HUES64 (cell line): ENCODE measurements around the gene PRR30. TPM values are rescaled to one million over a fixed set of nuclear protein-coding genes. Genes with fewer than 3 reads are reported as not detected.
"Not testable (repeated sequence)": the region's sequence is repeated elsewhere in the genome, so short reads cannot be mapped to it uniquely, and the experiment has no call there.

Source experiments
- H3K27ac ChIP-seq: 2 replicates; pipeline ENCODE4 v1.7.0; 2013; ENCODE audit warnings: low read depth, low read length, inconsistent platforms
- H3K27me3 ChIP-seq: 2 replicates; pipeline ENCODE4 v1.6.1; 2013; ENCODE audit warnings: mild to moderate bottlenecking, low read length; ENCODE audit not compliant: insufficient read depth
- H3K36me3 ChIP-seq: 2 replicates; pipeline ENCODE4 v1.6.1; 2013; ENCODE audit warnings: mild to moderate bottlenecking, low read length; ENCODE audit not compliant: insufficient read depth
- H3K4me1 ChIP-seq: 2 replicates; pipeline ENCODE4 v1.6.1; 2013; ENCODE audit warnings: mild to moderate bottlenecking, low read length, moderate library complexity; ENCODE audit not compliant: insufficient read depth
- H3K4me3 ChIP-seq: 2 replicates; pipeline ENCODE4 v1.5.1; 2013; ENCODE audit warnings: mild to moderate bottlenecking, low read length, moderate library complexity
- H3K9ac ChIP-seq: 2 replicates; pipeline ENCODE4 v1.6.1; 2013; ENCODE audit warnings: mild to moderate bottlenecking, low read depth, low read length
- H3K9me3 ChIP-seq: 2 replicates; pipeline ENCODE4 v1.6.1; 2013; ENCODE audit warnings: low read depth, low read length; ENCODE audit not compliant: insufficient read depth
- whole genome bisulfite sequencing: fragments of 150-250, 120-280 bp; methylation state at CpG from one replicate; pipeline ENCODE4 v1.1.7; 2013; ENCODE audit warnings: missing lambda C conversion rate; 5-methylcytosine and 5-hydroxymethylcytosine counted together
- polyA plus RNA-seq, 2 experiments: library from polyadenylated mRNA; stranded (reverse); fragments of 50-300 nt; gene quantifications; one replicate each; pipeline ENCODE4 v1.2.3, GENCODE V29; 2013

The PRR30 gene
- polyA plus RNA-seq (2013, experiment 1 of 2): not detected
- polyA plus RNA-seq (2013, experiment 2 of 2): not detected

DNA sequence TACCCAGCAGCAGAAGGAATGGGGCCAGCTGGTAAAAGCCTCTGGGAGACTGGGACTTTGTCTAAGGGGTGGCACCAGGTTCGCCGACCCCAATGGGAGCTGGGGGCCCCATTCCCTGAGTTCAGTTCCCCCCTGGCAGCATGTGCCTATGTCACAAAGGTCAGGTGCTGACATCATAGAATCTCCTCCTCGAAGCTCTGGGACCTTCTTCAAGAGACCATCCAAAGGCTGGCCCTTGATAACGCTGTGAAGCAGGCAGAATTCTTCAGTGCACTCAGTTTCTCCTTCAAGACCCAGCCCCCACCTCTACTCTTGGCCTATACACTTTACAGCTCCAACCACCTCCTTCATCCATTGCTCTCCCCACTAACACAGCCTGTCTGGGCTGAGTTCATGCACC, at the start of gene PRR30:
Gene PRR30 (minus strand): TSS at position 101 of the 400 bp plus-strand sequence. CDS start 1,081 bp downstream, outside the sequence.
- H3K27me3 ChIP-seq: no peaks in the 10 kb centered on the region
- H3K36me3 ChIP-seq: no peaks in the 10 kb centered on the region
- no peaks in the 10 kb centered on the region for H3K4me1 ChIP-seq
- H3K9ac ChIP-seq: no peak within 1 kb of the TSS
- no peak within 1 kb of the TSS for H3K4me3 ChIP-seq
- H3K27ac ChIP-seq: no peak within 1 kb of the TSS
- WGBS: 87% methylated on average over 4 of the region's 4 CpGs
- H3K9me3 ChIP-seq: no peaks in the 10 kb centered on the region

DNA sequence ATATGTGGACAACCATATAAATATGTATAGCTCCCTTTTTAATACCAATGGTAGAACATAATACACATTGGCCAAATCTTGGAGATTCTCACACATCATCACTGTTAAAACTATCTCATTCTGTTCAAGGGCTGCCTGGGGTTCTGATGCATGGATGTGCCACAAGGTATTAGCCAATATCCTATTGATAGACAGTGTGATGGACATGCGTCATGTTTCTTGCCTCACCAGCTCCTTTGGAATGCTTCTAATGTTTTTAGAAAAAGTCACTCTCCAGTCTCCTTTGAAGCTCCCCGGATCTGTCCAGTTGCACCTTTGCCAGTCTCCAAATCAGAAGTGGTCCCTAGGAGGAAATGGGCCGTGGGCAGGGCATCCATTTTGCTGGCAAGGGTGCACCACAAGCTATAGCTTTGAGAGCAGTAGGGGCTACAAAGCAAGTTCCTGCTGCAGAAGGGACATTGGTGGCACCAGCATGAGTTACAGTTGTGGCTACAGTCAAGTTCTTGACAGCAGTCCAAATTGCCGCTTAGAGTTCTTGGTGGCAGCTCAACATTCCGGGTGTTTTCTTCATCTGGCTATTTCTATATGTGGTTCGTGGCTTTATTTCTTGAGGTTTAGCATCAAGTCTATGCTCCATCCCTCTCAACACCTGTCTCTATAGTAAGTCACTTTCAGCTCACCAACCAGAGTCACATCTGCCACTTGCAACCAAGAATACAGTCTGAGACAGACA, 47.6 kb upstream of the PRR30 start:
- WGBS: 78% methylated on average over 6 of the region's 6 CpGs

DNA sequence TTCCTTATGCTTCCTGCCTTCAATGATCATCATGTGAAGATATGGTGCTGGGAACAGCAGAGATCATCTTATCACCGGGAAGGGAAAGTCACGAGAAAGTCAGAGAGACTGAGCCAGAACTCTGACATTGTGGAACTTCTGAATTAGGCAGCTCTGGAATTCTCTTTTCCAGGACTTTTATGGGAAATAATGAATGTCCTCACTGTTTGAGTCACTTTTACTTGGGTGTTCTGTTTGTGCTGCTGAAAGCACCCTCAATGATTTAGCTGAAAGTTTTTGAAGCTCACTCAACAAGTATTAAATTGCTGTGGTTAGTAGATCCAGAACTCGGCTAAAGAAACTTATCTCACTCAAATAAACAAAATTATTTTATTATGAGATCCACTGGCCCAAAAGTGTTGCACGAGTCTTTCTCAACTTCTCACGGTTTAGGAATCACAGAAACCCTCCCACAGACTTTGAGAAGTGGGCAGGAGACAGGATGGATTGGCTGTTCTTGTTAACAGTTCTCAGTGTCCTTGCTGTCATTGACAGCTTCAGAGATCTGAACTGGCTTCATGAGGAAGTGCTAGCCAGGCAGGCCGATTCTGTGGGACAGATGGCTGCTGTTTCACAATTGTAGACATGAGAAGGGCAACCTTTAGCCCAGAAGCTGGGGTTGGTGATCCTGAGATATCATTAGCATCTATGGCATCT, 46.3 kb upstream of the PRR30 start:
- no peaks in the 10 kb centered on the region for H3K4me1 ChIP-seq
- H3K27me3 ChIP-seq: no peaks in the 10 kb centered on the region
- no peaks in the 10 kb centered on the region for H3K9me3 ChIP-seq
- H3K36me3 ChIP-seq: no peaks in the 10 kb centered on the region
- H3K9ac ChIP-seq: no peak overlapping the region
- no peak overlapping the region for H3K4me3 ChIP-seq
- H3K27ac ChIP-seq: no peak overlapping the region
- 85% methylated on average over 6 of the region's 6 CpGs for WGBS

More for the DNA sequence above, 47.6 kb upstream of the PRR30 start:
- no peaks in the 10 kb centered on the region for H3K36me3 ChIP-seq
- no peak overlapping the region for H3K4me3 ChIP-seq
- no peak overlapping the region for H3K27ac ChIP-seq
- no peak overlapping the region for H3K9ac ChIP-seq
- H3K27me3 ChIP-seq: no peaks in the 10 kb centered on the region
- no peaks in the 10 kb centered on the region for H3K9me3 ChIP-seq
- H3K4me1 ChIP-seq: no peaks in the 10 kb centered on the region

DNA sequence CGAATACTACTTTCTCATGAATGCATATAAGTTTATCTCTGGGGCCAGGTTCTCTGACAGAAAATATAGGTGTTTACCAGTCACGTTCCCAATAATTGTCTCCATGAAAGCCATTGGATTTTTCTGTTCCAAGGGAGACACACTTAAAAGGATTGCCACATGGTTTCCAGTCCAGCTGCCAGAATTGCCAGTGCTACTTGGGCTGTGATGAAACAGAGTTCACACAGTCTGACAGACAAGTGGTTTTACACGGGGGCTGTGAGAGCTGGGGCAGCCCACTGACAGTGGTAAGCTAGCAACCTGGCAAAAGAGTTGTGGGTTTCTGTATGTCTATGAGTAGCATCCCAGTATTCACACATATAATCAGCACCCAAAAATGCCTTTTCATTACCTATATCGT, 44.9 kb upstream of the PRR30 start:
- 84% methylated on average over 4 of the region's 4 CpGs for WGBS
- Histone ChIP-seq H3K4me1 (no peaks in the 10 kb centered on the region), H3K27me3 (no peaks in the 10 kb centered on the region), H3K9me3 (no peaks in the 10 kb centered on the region), H3K36me3 (no peaks in the 10 kb centered on the region), H3K9ac (no peak overlapping the region), H3K4me3 (no peak overlapping the region), H3K27ac (no peak overlapping the region)

DNA sequence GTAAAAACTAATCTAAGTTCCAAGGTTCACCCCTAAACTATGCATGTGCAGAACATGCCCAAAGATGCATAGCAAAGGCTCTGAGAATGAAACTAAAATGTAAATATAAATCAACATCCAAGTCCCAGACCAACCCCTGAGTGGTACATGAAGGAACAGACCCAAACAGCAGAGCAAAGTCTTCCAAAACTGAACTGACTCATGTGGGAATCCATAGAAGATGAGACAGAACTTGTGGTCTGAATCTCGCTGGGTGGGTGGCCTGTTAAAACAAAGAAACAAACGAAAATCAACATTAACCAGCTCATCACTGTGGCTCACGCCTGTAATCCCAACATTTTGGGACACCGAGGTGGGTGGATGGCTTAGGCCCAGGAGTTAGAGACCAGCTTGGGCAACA, 43.1 kb upstream of the PRR30 start:
- 66% methylated on average over 4 of the region's 4 CpGs for WGBS
- H3K27ac ChIP-seq: no peak overlapping the region

DNA sequence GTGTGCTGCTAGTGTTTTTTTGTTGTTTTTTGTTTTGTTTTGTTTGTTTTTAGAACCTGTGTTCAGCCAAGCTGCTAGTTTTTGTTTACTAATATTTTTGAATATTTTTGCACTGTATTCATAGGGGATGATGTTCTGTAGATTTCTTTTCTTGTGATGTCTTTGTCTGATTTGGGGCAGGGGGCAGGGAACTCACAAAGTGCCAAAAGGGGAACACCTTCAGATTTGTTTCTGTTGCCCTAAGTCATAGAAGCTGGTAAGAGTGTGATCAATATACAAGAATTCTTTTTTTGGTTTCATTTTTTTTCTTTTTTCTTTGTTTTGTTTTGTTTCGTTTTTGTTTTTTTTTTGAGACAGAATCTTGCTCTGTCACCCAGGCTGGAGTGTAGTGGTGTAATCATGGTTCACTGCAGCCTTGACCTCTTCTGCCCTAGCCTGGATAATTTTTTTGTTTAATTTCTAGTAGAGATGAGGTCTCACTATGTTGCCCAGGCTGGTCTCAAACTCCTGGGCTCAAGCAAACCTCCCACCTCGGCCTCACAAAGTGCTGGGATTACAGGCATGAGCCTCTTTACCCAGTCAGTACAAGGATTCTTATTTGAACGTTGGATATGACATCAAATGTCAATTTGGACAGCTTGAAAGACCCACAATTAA, 40.3 kb upstream of the PRR30 start:
- H3K4me1 ChIP-seq: no peaks in the 10 kb centered on the region
- H3K27me3 ChIP-seq: no peaks in the 10 kb centered on the region
- no peak overlapping the region for H3K4me3 ChIP-seq
- no peaks in the 10 kb centered on the region for H3K9me3 ChIP-seq
- no peak overlapping the region for H3K9ac ChIP-seq
- WGBS: 76% methylated on average over 3 of the region's 3 CpGs
- no peaks in the 10 kb centered on the region for H3K36me3 ChIP-seq
- H3K27ac ChIP-seq: no peak overlapping the region

More for the DNA sequence above, 43.1 kb upstream of the PRR30 start:
- H3K36me3 ChIP-seq: no peaks in the 10 kb centered on the region
- H3K4me3 ChIP-seq: no peak overlapping the region
- no peaks in the 10 kb centered on the region for H3K4me1 ChIP-seq
- H3K27me3 ChIP-seq: no peaks in the 10 kb centered on the region
- H3K9ac ChIP-seq: no peak overlapping the region
- H3K9me3 ChIP-seq: no peaks in the 10 kb centered on the region

DNA sequence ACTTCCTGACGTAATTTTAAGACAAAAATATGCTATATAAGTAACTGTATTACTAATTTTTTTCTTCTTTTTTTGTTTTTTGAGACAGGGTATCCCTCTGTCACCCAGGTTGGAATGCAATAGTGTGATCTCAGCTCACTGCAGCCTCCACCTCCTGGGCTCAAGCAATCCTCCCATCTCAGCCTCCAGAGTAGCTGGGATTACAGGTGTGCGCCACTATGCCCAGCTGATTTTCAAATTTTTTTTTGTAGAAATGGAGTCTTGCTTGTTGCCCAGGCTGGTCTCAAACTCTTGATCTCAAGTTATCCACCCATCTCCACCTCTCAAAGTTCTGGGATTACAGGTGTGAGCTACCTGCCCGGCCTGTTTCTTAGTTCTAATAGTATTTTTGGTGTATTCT, 39.3 kb upstream of the PRR30 start:
- Histone ChIP-seq H3K36me3 (no peaks in the 10 kb centered on the region), H3K27ac (no peak overlapping the region), H3K9me3 (no peaks in the 10 kb centered on the region), H3K4me3 (no peak overlapping the region), H3K9ac (no peak overlapping the region), H3K27me3 (peaks cover 3% of the 10 kb centered on the region; the same call in 1 of the 2 replicates), H3K4me1 (no peaks in the 10 kb centered on the region)
- WGBS: 100% methylated on average over 1 of the region's 3 CpGs

DNA sequence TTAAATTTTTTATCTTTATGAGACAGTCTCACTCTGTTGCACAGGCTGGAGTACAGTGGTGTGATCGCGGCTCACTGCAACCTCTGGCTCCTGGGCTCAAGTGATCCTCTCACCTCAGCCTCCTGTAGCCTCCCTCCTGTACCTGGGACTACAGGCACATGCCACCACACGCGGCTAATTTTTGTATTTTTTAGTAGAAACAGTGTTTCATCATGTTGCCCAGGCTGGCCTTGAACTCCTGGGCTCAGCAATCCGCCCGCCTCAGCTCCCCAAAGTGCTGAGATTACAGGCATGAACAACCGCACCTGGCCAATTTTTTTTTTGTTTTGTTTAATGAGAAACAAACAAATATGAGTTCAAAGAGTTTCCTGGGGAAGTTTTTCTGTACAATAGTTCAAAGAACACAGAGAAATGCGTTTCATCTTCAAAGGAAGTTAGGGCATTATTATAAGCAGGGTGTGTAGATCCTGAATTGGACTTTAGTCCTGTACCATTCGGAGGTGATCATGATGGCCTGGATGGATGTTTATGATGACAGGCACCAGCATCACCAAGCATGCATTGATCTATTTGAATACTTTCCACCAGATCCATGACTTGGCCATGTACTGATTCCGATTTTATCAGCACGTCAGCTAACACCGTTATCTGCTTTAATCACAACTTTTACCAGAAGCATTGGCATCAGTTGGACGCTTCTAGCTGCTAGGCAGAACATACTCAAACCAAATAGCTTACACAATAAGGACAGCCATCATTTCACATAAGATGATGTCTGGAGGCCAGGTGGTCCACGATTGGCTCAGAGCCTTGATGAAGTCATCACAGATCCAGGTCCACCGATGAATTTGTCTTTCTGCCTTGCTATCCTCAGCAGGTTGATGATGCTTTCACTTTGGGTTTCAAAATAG, 38.5 kb upstream of the PRR30 start:
- Histone ChIP-seq H3K4me3 (no peak overlapping the region), H3K36me3 (no peaks in the 10 kb centered on the region), H3K27me3 (peaks cover 3% of the 10 kb centered on the region; the same call in 1 of the 2 replicates), H3K9me3 (no peaks in the 10 kb centered on the region), H3K9ac (no peak overlapping the region), H3K4me1 (no peaks in the 10 kb centered on the region), H3K27ac (no peak overlapping the region)
- 93% methylated on average over 15 of the region's 15 CpGs for WGBS

DNA sequence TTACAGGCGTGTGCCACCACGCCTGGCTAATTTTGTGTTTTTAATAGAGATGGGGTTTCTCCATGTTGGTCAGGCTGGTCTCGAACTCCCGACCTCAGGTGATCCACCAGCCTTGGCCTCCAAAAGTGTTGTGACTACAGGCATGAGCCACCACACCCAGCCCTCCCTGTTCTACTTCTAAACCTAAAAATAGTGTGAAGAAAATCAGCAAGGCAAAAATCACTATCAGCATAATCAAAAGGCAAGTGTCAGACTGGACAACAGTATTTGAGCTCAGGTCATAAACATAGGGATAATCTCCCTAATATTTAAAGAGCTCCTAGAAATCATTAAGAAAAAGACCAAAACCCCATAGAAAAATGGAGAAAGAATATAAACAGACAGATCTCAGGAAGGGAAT, 36.6 kb upstream of the PRR30 start:
- WGBS: 95% methylated on average over 4 of the region's 4 CpGs
- not testable (repeated sequence) for H3K4me3 ChIP-seq, H3K9me3 ChIP-seq, H3K36me3 ChIP-seq, H3K9ac ChIP-seq, H3K4me1 ChIP-seq, H3K27ac ChIP-seq
- H3K27me3 ChIP-seq: peaks cover 10% of the 10 kb centered on the region

DNA sequence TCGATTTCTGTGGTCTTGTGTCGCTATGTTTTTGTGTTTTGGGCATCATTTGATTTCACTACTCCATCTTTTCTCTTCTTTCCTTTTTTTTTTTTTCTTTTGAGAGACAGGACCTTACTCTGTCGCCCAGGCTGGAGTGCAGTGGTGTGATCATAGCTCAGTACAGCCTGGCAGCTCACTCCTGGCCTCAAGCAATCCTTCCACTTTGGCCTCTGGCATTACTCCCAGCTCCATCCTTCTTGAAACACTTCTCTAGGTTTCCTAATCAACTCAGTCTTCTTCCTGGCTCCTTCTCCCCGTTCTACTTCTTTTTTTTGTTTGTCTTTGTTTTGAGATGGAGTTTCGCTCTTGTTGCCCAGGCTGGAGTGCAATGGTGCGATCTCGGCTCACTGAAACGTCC, 36.1 kb upstream of the PRR30 start:
- H3K9ac ChIP-seq: no peak overlapping the region
- H3K27ac ChIP-seq: no peak overlapping the region
- 91% methylated on average over 6 of the region's 8 CpGs for WGBS
- H3K36me3 ChIP-seq: no peaks in the 10 kb centered on the region
- no peak overlapping the region for H3K4me3 ChIP-seq
- no peaks in the 10 kb centered on the region for H3K9me3 ChIP-seq
- H3K27me3 ChIP-seq: peaks cover 15% of the 10 kb centered on the region
- H3K4me1 ChIP-seq: no peaks in the 10 kb centered on the region
